ENCODE measurements around the gene FOXN3. TPM values are rescaled to one million over a fixed set of nuclear protein-coding genes. Genes with fewer than 3 reads are reported as not detected.

Gene FOXN3
- polyA plus RNA-seq, 1 donor (not counting 4 experiments of a cell fraction or from before 2014, with no cell fraction given) = 10.2 TPM

GRCh38 chr14:89239023-89239422, 178.0 kb downstream of the FOXN3 start:
- Histone ChIP-seq H4K20me1 (ENCODE audit: control insufficient read depth, extremely low read depth, insufficient read depth, low read length) (no peaks in the 10 kb centered on the region), H3K79me2 (ENCODE audit: control insufficient read depth, insufficient read depth, low read length) (no peaks in the 10 kb centered on the region), H3K4me2 (ENCODE audit: control insufficient read depth, extremely low read depth, insufficient read depth, low read depth, low read length) (no peak overlapping the region), H3K36me3 (ENCODE audit: control insufficient read depth in 2 of 2, extremely low read depth in 1 of 2, insufficient read depth in 2 of 2, low read length in 2 of 2) (no peaks in the 10 kb centered on the region), H3K4me3 (ENCODE audit: control insufficient read depth in 2 of 3, extremely low read depth in 1 of 3, insufficient read depth in 2 of 3, low read depth in 1 of 3, low read length in 3 of 3) (no peak overlapping the region), H3K9me1 (ENCODE audit: control insufficient read depth, extremely low read depth, insufficient read depth, low read length) (no peaks in the 10 kb centered on the region), H3K9me3 (ENCODE audit: control insufficient read depth, low read depth, low read length) (no peaks in the 10 kb centered on the region), H3K27me3 (ENCODE audit: control insufficient read depth, extremely low read depth, insufficient read depth, low read length) (no peaks in the 10 kb centered on the region), H3K4me1 (ENCODE audit: control insufficient read depth, extremely low read depth, insufficient read depth, low read length) (no peaks in the 10 kb centered on the region), H2AFZ (ENCODE audit: control insufficient read depth, low read length) (no peak overlapping the region), H3K9ac (ENCODE audit: control insufficient read depth, extremely low read depth, insufficient read depth, low read length) (no peak overlapping the region), H3K27ac (ENCODE audit: control insufficient read depth, insufficient read depth, low read length) (no peak overlapping the region)
- dilution Hi-C loops (cut with MboI; ENCODE audit: extremely low pct_ligation_motif_present, low sequenced_read_pairs) = no loop called here
- DNase-seq (ENCODE audit: low read depth, low spot score) = no peak
- TF ChIP-seq CTCF (optimal IDR thresholded peaks at IDR 0.05 in 1 of 3, IDR thresholded peaks at IDR 0.05 in 1 of 3, conservative IDR thresholded peaks at IDR 0.05 in 1 of 3; ENCODE audit: extremely low read depth in 1 of 3, insufficient read depth in 2 of 3, low read length in 3 of 3) (no peak), EZH2 (IDR thresholded peaks at IDR 0.05; ENCODE audit: low read length) (no peak)
- no peak for FAIRE-seq

GRCh38 chr14:89237921-89238529, 179.0 kb downstream of the FOXN3 start:
- DNase-seq (ENCODE audit: low read depth, low spot score) (no peak), FAIRE-seq (no peak)
- Histone ChIP-seq H3K4me2 (ENCODE audit: control insufficient read depth, extremely low read depth, insufficient read depth, low read depth, low read length) (no peak overlapping the region), H3K9me1 (ENCODE audit: control insufficient read depth, extremely low read depth, insufficient read depth, low read length) (no peaks in the 10 kb centered on the region), H3K79me2 (ENCODE audit: control insufficient read depth, insufficient read depth, low read length) (no peaks in the 10 kb centered on the region), H4K20me1 (ENCODE audit: control insufficient read depth, extremely low read depth, insufficient read depth, low read length) (no peaks in the 10 kb centered on the region), H3K9me3 (ENCODE audit: control insufficient read depth, low read depth, low read length) (no peaks in the 10 kb centered on the region), H3K4me3 (ENCODE audit: control insufficient read depth in 2 of 3, extremely low read depth in 1 of 3, insufficient read depth in 2 of 3, low read depth in 1 of 3, low read length in 3 of 3) (no peak overlapping the region), H3K36me3 (ENCODE audit: control insufficient read depth in 2 of 2, extremely low read depth in 1 of 2, insufficient read depth in 2 of 2, low read length in 2 of 2) (no peaks in the 10 kb centered on the region), H3K4me1 (ENCODE audit: control insufficient read depth, extremely low read depth, insufficient read depth, low read length) (no peaks in the 10 kb centered on the region), H3K27ac (ENCODE audit: control insufficient read depth, insufficient read depth, low read length) (no peak overlapping the region), H2AFZ (ENCODE audit: control insufficient read depth, low read length) (no peak overlapping the region), H3K9ac (ENCODE audit: control insufficient read depth, extremely low read depth, insufficient read depth, low read length) (no peak overlapping the region), H3K27me3 (ENCODE audit: control insufficient read depth, extremely low read depth, insufficient read depth, low read length) (no peaks in the 10 kb centered on the region)
- TF ChIP-seq EZH2 (IDR thresholded peaks at IDR 0.05; ENCODE audit: low read length) (no peak), CTCF (optimal IDR thresholded peaks at IDR 0.05 in 1 of 3, IDR thresholded peaks at IDR 0.05 in 1 of 3, conservative IDR thresholded peaks at IDR 0.05 in 1 of 3; ENCODE audit: extremely low read depth in 1 of 3, insufficient read depth in 2 of 3, low read length in 3 of 3) (peak in 2 of 3 experiments; percentile 18 to 42)
- dilution Hi-C loops (cut with MboI; ENCODE audit: extremely low pct_ligation_motif_present, low sequenced_read_pairs) = no loop called here
